ENCODE measurements around the gene OSBPL7. TPM values are rescaled to one million over a fixed set of nuclear protein-coding genes. Genes with fewer than 3 reads are reported as not detected.
A peak's percentile ranks its signal among the peaks of the same experiment; 100 is the strongest.

Gene OSBPL7
- total RNA-seq, 1 donor from 2014 or later: 20.3 TPM

GRCh38 chr17:47792979-47793378, 28.6 kb downstream of the OSBPL7 start:
- Mint-ChIP-seq H3K4me3 (no peak overlapping the region), H3K9me3 (no peaks in the 10 kb centered on the region), H3K4me1 (ENCODE audit: unreplicated experiment) (peaks cover 3% of the 10 kb centered on the region), H3K36me3 (no peaks in the 10 kb centered on the region), H3K27ac (no peak overlapping the region), H3K27me3 (peaks cover 88% of the 10 kb centered on the region)
- DNase-seq (ENCODE audit: extremely low spot score, unreplicated experiment): no peak
- TF ChIP-seq CTCF (conservative IDR thresholded peaks at IDR 0.05): no peak

- H3K27me3 Mint-ChIP-seq: peaks cover 88% of the 10 kb centered on the region
- TF ChIP-seq CTCF (conservative IDR thresholded peaks at IDR 0.05): no peak
- H3K27ac Mint-ChIP-seq: no peak overlapping the region
- no peak overlapping the region for H3K4me3 Mint-ChIP-seq
- H3K36me3 Mint-ChIP-seq: no peaks in the 10 kb centered on the region
- peaks cover 3% of the 10 kb centered on the region for H3K4me1 Mint-ChIP-seq (ENCODE audit: unreplicated experiment)
- no peaks in the 10 kb centered on the region for H3K9me3 Mint-ChIP-seq
- no peak for DNase-seq (ENCODE audit: extremely low spot score, unreplicated experiment)
These were observed 29.1 kb downstream of the OSBPL7 start for GRCh38 chr17:47792457-47792856.

- no peaks in the 10 kb centered on the region for H3K36me3 Mint-ChIP-seq
- H3K4me3 Mint-ChIP-seq: peak overlapping the region; percentile 32
- H3K4me1 Mint-ChIP-seq (ENCODE audit: unreplicated experiment): peaks cover 3% of the 10 kb centered on the region
- peaks cover 93% of the 10 kb centered on the region for H3K27me3 Mint-ChIP-seq
- no peak for DNase-seq (ENCODE audit: extremely low spot score, unreplicated experiment)
- H3K27ac Mint-ChIP-seq: no peak overlapping the region
- H3K9me3 Mint-ChIP-seq: no peaks in the 10 kb centered on the region
- no peak for TF ChIP-seq CTCF (conservative IDR thresholded peaks at IDR 0.05)
These were observed 30.6 kb downstream of the OSBPL7 start for GRCh38 chr17:47791025-47791424.

- peaks cover 95% of the 10 kb centered on the region for H3K27me3 Mint-ChIP-seq
- H3K4me1 Mint-ChIP-seq (ENCODE audit: unreplicated experiment): peaks cover 3% of the 10 kb centered on the region
- no peaks in the 10 kb centered on the region for H3K9me3 Mint-ChIP-seq
- no peak overlapping the region for H3K27ac Mint-ChIP-seq
- H3K36me3 Mint-ChIP-seq: no peaks in the 10 kb centered on the region
- H3K4me3 Mint-ChIP-seq: peak overlapping the region; percentile 76
- peak; percentile 74 for DNase-seq (ENCODE audit: extremely low spot score, unreplicated experiment)
- TF ChIP-seq CTCF (conservative IDR thresholded peaks at IDR 0.05): peak; percentile 65
These were observed 31.7 kb downstream of the OSBPL7 start for GRCh38 chr17:47789611-47790561.

GRCh38 chr17:47785538-47786123, 36.0 kb downstream of the OSBPL7 start:
- Mint-ChIP-seq H3K27ac (no peak overlapping the region), H3K4me3 (no peak overlapping the region), H3K27me3 (peaks cover 89% of the 10 kb centered on the region), H3K9me3 (no peaks in the 10 kb centered on the region), H3K4me1 (ENCODE audit: unreplicated experiment) (peaks cover 3% of the 10 kb centered on the region), H3K36me3 (no peaks in the 10 kb centered on the region)
- no peak for DNase-seq (ENCODE audit: extremely low spot score, unreplicated experiment)
- no peak for TF ChIP-seq CTCF (conservative IDR thresholded peaks at IDR 0.05)
